GM18498 (cell line): Measurements from ENCODE around the gene PRPH2.

Source experiments
- ATAC-seq: cut with Tn5 transposase; IDR thresholded peaks from one replicate; pipeline ENCODE4 v1.9.1; 2021; ENCODE audit warnings: mild to moderate bottlenecking, moderate library complexity; ENCODE audit not compliant: unreplicated experiment

The PRPH2 gene, protein sequence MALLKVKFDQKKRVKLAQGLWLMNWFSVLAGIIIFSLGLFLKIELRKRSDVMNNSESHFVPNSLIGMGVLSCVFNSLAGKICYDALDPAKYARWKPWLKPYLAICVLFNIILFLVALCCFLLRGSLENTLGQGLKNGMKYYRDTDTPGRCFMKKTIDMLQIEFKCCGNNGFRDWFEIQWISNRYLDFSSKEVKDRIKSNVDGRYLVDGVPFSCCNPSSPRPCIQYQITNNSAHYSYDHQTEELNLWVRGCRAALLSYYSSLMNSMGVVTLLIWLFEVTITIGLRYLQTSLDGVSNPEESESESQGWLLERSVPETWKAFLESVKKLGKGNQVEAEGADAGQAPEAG

GRCh38 chr6:42722497-42722896, at the start of gene PRPH2:
Gene PRPH2 (minus strand): TSS chr6:42722597. CDS start chr6:42722334, 263 bp downstream.
- no peak for ATAC-seq

- ATAC-seq: peak; percentile 13
Measured at GRCh38 chr6:42771741-42772100, 49.3 kb upstream of the PRPH2 start.

GRCh38 chr6:42769836-42770235, 47.4 kb upstream of the PRPH2 start:
- no peak for ATAC-seq

- ATAC-seq: no peak
Measured at GRCh38 chr6:42769051-42769450, 46.7 kb upstream of the PRPH2 start.

GRCh38 chr6:42766163-42766670, 43.8 kb upstream of the PRPH2 start:
- ATAC-seq: no peak

DNA sequence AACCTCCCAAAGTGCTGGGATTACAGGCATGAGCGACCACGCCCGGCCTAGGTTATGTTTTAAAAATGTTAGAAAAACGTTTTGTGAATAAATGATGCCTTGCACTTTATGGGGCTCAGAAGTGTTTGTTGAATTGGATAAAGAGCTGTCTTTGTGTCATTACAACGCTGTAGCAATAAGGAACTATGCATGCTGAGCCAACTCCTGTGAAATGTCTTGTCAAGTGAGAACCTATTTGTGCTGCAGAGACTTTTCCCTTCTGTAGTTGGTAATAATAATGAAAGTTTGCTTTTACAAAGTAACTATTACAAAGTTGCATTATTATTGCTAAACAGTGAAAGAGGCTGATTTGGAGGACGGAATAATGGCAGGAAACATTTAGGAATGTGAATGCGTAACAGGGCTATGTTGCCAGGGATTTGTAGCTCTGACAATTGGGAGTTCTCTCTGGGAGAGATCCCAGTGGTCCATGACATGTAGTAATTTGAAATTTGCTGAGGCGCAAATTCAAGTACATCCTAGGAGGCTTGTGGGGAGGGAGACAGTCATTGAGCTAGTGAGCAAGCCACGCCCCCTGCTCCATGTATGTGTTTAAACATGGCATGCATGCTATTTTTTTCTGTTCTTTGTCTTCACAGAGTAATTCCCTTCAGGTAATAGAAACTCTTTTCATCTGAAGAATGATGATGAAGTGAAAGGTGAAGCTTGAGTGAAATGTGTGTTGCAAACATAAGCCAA, 42.7 kb upstream of the PRPH2 start:
- no peak for ATAC-seq

DNA sequence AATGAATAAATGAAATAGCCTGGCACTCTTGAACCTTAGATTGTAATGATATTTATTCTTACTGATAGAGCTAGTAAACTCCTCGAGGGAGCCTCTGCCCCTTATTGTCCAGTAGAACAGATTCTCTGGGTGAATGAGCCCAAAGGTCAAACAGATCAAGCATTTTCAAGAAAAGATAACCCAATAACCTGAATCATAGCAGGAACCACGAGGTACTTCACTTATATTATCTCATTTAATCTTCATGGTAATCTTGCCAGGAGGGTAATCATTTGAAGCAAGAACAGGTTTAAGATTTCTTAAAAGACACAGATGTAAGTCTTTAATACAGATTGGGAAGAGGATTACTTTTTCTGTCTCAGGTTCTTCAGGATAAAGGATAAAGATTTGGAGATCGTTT, 40.6 kb upstream of the PRPH2 start:
- ATAC-seq: no peak

DNA sequence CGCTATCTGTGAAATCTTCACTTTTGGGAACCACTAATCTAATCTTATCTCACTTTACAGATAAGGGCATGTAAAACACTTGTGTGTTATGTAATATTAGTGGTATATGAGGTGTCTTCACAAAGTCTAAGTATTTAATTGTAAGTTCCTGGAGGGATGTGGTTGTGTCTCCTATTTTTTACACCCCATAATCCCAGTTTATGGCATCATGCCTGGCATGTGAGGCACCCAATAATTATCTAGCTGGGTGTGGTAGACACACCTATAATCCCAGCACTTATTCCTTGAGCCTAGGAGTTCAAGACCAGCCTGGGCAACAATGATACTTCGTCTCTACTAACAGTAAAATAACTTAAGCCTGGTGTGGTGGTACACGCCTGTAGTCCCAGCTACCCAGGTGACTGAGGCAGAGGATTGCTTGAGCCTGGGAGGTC, 40.0 kb upstream of the PRPH2 start:
- no peak for ATAC-seq

GRCh38 chr6:42761287-42762067, 39.1 kb upstream of the PRPH2 start:
- no peak for ATAC-seq

GRCh38 chr6:42758756-42759430, 36.5 kb upstream of the PRPH2 start:
- no peak for ATAC-seq

DNA sequence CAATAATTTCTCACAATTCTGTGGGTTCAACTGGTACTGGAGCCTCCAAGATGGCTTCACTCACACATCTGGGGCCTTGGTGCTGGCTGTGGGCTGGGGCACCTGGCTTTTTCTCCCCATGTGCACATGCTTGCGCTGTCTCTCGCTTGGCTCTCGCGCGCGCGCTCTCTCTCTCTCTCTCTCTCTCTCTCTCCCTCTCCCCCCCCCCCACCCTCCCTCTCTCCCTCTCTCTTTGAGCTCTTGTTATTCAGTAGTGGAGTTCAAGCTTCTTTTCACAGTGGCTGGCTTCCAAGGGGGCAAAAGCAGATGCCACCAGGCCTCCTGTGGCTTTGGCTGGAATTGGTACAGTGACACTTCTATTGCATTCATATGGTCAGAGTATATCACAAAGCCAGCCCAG, 34.3 kb upstream of the PRPH2 start:
- no peak for ATAC-seq

DNA sequence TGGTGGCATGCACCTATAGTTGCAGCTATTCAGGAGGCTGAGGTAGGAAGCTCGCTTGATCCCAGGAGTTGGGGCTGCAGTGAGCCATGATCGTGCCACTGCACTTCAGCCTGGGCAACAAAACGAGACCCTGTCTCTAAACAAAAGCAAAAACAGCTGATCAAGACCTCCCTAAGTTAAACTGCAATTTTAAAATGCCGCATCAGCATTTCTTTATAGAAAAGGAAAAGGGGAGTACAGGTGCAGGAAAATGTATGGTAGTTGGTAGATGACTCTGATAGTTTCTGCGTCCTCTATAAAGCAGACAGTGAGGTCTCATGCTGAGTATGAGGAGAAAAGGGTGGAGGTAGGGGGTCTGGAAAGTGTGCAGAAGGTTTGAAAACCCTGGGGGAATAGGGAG, 32.4 kb upstream of the PRPH2 start:
- ATAC-seq: no peak

GRCh38 chr6:42751055-42751454, 28.7 kb upstream of the PRPH2 start:
- ATAC-seq: no peak

DNA sequence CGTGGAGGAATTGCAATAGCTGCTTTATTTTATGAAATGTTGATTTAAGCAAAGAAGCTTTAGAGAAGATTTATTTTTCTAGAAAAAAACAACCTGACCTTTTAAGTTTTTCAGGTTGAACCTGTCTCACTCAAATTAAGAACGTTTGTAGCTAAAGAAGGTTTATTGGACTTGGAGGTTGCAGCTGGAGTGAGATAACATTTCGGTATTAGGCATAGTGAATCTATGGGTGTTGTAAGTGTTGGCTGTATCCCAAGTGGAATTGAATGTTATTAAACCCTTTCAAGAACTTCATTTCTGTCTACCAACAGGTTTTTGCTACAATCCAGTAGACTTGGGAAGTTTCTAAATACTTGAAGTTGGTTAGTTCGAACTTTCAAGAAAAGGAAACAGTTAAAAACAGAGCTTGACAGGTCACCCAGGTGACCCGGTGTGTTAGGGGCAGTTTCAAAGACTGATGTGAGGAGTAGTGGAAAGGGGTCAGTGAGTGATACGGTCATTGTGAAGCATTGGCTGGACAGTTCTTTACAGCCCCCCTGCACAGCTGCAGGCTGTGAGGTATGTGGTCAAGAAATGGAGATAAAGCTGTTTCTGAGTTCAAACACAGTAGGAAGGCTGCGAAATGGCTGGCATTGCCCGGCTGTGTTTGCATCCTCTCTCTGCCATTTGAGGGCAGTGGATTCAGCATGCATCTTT, 26.0 kb upstream of the PRPH2 start:
- no peak for ATAC-seq

- peak; percentile 59 for ATAC-seq
Measured at GRCh38 chr6:42746463-42747391, 24.3 kb upstream of the PRPH2 start.

GRCh38 chr6:42745640-42746462, 23.5 kb upstream of the PRPH2 start, which contains the start of gene TBCC:
Gene TBCC (minus strand): TSS chr6:42746103. CDS start chr6:42746073, 30 bp downstream.
- ATAC-seq: peak; percentile 71

DNA sequence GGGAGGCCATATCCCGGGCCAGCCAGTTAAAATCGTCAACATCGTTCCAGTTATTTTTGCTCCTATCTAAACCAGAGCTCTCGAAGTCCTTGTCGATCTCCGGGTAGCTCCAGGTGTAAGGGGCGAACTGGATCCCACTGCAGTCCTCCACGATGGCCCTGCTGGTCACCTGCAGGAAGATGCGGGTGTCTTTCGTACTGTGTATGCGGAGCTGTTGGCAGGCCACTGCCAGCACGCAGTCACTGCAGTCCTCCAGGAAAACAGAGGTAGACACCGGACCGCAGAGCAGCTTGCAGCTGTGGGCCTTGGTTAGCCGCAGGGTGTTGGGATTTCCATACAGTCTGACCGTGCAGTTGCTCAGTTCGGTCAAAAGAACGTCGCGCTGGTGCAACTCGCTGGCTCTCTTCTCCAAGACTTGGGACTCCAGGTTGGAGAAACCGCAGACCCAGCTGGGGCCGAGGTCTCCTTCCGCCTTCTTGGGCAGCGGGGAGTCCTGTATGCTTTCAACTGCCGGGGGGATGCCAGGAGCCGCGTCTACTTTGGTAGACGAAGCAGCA, 22.8 kb upstream of the PRPH2 start:
- ATAC-seq: no peak

DNA sequence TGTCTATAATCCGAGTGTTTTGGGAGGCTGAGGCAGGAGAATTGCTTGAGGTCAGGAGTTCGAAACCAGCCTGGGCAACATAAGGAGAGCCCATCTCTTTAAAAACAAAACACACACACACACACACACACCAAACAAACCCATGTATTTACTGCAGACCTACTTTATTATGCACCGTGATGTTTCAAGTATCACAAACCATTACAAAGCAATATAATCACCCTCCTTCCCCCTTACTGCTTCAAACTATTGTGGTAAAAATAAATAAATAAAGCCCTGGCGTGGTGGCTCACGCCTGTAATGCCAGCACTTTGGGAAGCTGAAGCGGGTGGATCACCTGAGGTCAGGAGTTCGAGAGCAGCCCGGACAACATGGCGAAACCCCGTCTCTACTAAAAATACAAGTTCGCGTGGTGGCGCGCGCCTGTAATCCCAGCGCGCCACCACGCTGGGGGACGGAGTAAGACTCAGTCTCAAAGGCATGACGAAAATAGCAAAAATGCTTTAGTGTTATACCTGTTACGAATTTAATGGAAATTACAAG, 22.0 kb upstream of the PRPH2 start:
- no peak for ATAC-seq
